GM12874 (cell line): Measurements from ENCODE around the gene ANKK1.

Experiments used
- CTCF ChIP-seq: IDR thresholded peaks from 2 replicates; pipeline ENCODE4 v1.5.1; 2011; ENCODE audit warnings: low read depth, mild to moderate bottlenecking, control low read depth, low read length, moderate library complexity; ENCODE audit not compliant: insufficient read depth

ANKK1 gene

GRCh38 chr11:113350336-113351067 is 37.1 kb upstream of the ANKK1 start:
- no peak for TF ChIP-seq CTCF

DNA sequence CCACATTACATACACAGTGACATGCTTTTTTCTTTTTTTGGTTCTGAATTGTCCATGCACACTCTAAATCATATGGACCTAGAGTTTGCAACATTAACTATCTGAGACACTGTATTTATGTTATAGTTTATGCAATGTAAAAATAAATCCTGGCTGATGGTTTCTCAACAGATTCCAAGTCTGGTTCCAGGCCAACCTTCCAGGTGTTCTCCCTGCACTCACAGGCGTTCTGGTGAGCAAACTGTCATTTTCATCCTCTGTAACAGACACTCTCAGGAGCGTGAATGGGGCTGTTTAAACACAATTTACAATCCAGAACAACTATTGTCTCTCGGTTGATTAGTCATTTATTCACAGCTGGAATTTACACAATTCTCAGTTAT is 36.5 kb upstream of the ANKK1 start:
- TF ChIP-seq CTCF: no peak

DNA sequence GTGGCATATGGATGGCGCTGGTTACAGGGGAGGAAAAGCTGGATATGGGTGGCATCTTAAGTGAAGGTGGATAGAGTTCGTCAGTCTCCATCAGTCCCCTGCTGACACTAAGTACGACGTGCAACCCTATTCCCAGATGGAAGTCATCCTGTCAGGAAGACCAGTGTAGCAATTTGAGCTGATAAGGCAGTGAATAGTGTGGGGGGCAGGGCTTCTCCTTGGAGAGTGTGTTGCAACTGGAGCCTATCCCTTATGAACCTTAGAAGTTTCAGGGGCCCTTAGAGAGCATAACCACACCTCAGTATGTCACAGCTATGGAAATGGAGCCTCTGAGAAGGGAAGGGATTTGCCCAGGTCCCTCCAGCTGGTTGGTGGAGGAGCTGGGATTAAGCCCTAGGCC is 36.1 kb upstream of the ANKK1 start:
- no peak for TF ChIP-seq CTCF

DNA sequence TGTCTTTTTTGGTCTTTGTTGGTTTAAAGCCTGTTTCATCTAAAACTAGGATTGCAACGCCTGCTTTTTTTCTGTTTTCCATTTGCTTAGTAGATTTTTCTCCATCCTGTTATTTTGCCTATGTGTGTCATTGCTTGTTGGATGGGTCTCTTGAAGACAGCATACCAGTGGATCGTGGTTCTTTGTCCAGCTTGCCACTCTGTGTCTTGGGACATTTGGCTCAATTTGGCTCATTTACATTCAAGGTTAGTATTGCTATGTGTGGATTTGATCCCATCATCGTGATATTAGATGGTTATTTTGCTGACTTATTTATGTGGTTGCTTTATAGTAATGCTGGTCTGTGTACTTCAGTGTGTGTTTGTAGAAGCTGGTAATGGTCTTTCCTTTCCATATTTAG is 31.4 kb upstream of the ANKK1 start:
- TF ChIP-seq CTCF: no peak

DNA sequence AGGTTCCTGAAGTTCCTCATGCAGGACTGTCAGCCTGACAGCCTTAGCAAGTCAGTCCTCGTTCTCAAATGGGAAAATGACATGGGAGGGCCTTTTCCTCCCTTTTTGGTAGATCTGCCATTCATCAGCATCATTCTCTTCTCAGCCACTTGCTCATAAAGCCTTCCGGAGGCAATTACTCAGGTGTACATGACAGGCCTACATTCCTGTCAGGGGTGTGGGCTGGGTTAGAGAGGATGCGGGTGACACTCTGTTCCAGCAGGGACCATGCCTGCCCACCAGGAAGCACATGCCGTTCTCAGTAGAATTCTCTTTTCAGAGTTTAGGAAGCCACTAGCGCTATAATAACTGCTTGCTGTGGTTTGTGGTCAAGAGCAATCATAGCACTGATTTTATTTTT is 24.2 kb upstream of the ANKK1 start:
- TF ChIP-seq CTCF: no peak

DNA sequence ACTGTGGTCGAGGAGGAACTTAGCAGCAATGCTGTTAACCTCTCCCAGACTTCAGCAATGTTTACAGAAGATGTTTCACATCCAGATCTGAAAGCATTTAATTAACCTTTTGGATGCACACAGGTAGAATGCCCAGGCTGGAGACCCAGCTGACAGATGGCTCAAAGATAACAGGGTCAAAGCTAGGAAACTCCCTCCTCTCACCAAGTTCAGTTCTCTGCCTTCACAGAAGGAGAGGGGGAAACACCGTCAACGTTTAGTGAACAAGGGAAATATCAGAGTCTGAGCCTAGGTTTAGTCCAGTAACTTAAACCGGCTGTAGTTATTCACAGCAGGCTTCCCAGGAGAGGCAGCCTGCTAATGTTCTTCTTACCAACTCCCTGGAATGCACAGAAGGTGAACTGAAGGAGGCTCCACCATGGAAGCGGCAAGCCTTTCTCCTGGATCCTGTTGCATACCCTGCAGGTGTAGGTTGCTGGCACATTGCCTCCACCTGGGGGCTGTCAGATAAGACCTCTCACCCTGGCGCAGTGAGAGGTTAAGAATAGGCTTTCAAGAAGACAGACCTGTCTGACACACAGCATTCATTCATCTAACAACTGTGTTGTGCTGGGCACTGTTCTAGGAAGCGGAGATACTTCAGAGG is 23.5 kb upstream of the ANKK1 start:
- no peak for TF ChIP-seq CTCF

DNA sequence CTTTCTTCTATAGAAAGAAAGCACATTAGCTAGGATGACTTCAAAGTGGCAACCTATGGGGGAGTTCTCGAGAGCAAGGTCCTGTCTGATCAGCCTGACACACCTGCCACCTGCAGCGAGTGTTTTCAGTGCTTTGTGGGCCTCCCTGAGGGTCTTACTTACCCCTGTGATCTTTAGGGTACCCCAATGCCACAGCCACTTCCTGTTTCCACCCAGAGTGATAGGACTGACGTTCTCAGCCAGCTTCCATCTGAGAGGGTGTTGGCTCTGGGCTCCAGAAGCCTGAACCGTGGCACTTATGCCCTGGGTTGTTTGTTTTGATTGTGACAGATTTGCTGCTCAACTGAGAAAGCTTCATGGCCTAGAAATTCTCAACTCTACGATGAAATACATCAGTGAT is 21.7 kb upstream of the ANKK1 start:
- no peak for TF ChIP-seq CTCF
